ENCODE data around the gene DHRSX. TPM values are rescaled to one million over a fixed set of nuclear protein-coding genes. Genes with fewer than 3 reads are reported as not detected.

Gene DHRSX
- total and polyA plus RNA-seq, 2 of the 13 experiments (the other 11 are each of a cell fraction or from before 2014, with no cell fraction given): 15.5 to 24.3 TPM

DNA sequence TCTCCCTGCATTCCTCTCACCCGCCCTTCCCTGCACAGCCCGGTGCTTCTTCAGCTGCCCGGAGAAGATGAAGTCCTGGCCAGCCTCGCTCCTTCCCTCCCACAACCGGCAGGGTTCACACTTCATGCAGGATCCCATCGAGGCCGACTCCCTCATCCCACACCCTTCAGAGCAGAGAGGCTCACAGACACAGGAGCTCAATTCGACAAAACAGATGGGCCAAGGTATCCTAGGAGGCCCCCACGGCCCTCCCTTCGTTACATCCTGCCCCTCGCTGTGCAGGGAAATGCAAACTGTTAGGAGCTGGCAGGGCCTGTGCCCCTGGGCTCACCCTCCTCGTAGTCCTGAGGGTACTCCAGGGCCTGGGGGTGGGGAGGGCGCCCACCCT is 238.1 kb downstream of the DHRSX start:
- POLR2A ChIA-PET: no interaction called here
- no peaks in the 10 kb centered on the region for H3K27me3 ChIP-seq (ENCODE audit: control insufficient read depth in 1 of 2, insufficient read depth in 2 of 2, low read length in 2 of 2)

DNA sequence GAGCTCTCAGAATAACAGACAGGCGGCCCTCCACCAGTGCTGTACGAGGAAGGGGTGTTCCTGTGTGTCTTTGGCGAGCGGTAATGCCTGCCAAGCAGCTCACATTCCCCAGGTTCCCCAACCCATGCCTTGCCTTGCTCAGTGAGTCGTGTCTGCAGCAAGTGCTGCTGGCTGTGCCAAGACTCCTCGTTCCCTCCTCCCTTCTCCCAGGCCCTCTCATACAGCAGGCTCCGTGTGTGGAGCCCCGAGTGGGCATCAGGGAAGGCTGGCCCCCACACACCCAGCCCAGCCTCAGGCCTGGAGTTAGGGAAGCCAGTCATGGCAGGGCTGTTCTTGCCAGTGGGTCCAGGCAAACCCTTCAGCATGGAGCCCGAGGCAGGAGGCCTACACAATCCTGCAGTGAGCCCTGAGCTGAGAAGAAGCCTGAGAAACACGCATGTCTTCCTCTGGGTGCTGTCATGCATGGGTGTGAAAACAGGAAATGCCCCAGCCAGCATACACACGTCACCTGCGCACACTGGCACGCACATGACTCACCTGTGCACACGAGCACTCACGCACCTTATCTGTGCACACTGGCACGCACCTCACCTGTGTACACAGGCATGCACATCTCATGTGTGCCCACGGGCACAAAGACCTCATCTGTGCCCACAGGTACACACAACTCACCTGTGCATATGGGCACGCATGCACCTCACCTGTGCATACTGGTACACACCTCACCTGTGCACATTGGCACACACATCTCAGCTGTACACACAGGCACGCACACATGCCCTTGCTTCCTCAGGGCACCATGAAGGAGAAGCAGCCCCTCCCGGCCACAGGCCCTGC is 238.7 kb downstream of the DHRSX start:
- H2AFZ ChIP-seq (ENCODE audit: low read length): no peak overlapping the region
- ChIA-PET POLR2A (no interaction called here), CTCF (ENCODE audit: low intra/inter-chr PET ratio, low total read pairs) (no interaction called here)
- no peak overlapping the region for H3K9ac ChIP-seq (ENCODE audit: insufficient read depth, low read depth, low read length)
- no TSS peak for BruUV-seq (replicated peaks)
- H3K9me3 ChIP-seq (ENCODE audit: low read length): no peaks in the 10 kb centered on the region
- H4K20me1 ChIP-seq (ENCODE audit: insufficient read depth, low read length): no peaks in the 10 kb centered on the region
- no peaks in the 10 kb centered on the region for H3K27me3 ChIP-seq (ENCODE audit: control insufficient read depth in 1 of 2, insufficient read depth in 2 of 2, low read length in 2 of 2)
- no peaks in the 10 kb centered on the region for H3K4me1 ChIP-seq (ENCODE audit: insufficient read depth, low read length)
- in situ Hi-C loops (cut with HindIII; ENCODE audit: extremely low pct_ligation_motif_present, low pct_unique_long_range_greater_than_20kb) (no loop called here), intact Hi-C loops (cut with micrococcal nuclease; ENCODE audit: unreplicated experiment) (no loop called here)
- ATAC-seq (peak; percentile 24; the same call in 1 of the 3 replicates), FAIRE-seq (no peak), DNase-seq (ENCODE audit: low spot score) (no peak)
- no peaks in the 10 kb centered on the region for H3K79me2 ChIP-seq (ENCODE audit: insufficient read depth, low read length)
- H3K27ac ChIP-seq (ENCODE audit: extremely low read length, insufficient read depth, low read length): no peak overlapping the region
- no peak overlapping the region for H3K4me3 ChIP-seq (replicated peaks in 1 of 3; ENCODE audit: insufficient read depth in 1 of 3, low read depth in 2 of 3, low read length in 3 of 3)
- no peak overlapping the region for H3K4me2 ChIP-seq (ENCODE audit: low read depth, low read length)
- 94% methylated on average over 12 of the region's 20 CpGs for WGBS (ENCODE audit: low lambda C conversion rate)
- H3K36me3 ChIP-seq (replicated peaks in 1 of 2; ENCODE audit: control insufficient read depth in 1 of 2, insufficient read depth in 2 of 2, low read length in 2 of 2): peaks cover 2 to 9% of the 10 kb centered on the region in 2 experiments; a peak in 3 of 5 replicates
- TF ChIP-seq MXD4 (CRISPR knock-in tag; IDR thresholded peaks at IDR 0.05) (no peak), ZNF33A (CRISPR knock-in tag; IDR thresholded peaks at IDR 0.05; ENCODE audit: borderline replicate concordance) (no peak), SRSF1 (optimal IDR thresholded peaks at IDR 0.05; ENCODE audit: low read depth, low read length) (no peak), TBL1XR1 (IDR thresholded peaks at IDR 0.05; ENCODE audit: borderline replicate concordance, low read length, partially characterized antibody) (no peak), RBM22 (optimal IDR thresholded peaks at IDR 0.05; ENCODE audit: low read length) (no peak)
- TF ChIP-seq, protein P1, sequence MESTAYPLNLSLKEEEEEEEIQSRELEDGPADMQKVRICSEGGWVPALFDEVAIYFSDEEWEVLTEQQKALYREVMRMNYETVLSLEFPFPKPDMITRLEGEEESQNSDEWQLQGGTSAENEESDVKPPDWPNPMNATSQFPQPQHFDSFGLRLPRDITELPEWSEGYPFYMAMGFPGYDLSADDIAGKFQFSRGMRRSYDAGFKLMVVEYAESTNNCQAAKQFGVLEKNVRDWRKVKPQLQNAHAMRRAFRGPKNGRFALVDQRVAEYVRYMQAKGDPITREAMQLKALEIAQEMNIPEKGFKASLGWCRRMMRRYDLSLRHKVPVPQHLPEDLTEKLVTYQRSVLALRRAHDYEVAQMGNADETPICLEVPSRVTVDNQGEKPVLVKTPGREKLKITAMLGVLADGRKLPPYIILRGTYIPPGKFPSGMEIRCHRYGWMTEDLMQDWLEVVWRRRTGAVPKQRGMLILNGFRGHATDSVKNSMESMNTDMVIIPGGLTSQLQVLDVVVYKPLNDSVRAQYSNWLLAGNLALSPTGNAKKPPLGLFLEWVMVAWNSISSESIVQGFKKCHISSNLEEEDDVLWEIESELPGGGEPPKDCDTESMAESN (CRISPR knock-in tag; conservative IDR thresholded peaks at IDR 0.05): no peak
- TF ChIP-seq, protein P2, sequence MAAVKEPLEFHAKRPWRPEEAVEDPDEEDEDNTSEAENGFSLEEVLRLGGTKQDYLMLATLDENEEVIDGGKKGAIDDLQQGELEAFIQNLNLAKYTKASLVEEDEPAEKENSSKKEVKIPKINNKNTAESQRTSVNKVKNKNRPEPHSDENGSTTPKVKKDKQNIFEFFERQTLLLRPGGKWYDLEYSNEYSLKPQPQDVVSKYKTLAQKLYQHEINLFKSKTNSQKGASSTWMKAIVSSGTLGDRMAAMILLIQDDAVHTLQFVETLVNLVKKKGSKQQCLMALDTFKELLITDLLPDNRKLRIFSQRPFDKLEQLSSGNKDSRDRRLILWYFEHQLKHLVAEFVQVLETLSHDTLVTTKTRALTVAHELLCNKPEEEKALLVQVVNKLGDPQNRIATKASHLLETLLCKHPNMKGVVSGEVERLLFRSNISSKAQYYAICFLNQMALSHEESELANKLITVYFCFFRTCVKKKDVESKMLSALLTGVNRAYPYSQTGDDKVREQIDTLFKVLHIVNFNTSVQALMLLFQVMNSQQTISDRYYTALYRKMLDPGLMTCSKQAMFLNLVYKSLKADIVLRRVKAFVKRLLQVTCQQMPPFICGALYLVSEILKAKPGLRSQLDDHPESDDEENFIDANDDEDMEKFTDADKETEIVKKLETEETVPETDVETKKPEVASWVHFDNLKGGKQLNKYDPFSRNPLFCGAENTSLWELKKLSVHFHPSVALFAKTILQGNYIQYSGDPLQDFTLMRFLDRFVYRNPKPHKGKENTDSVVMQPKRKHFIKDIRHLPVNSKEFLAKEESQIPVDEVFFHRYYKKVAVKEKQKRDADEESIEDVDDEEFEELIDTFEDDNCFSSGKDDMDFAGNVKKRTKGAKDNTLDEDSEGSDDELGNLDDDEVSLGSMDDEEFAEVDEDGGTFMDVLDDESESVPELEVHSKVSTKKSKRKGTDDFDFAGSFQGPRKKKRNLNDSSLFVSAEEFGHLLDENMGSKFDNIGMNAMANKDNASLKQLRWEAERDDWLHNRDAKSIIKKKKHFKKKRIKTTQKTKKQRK (IDR thresholded peaks at IDR 0.05; ENCODE audit: low read length): no peak

More for the DNA sequence above, 238.1 kb downstream of the DHRSX start:
- no peak overlapping the region for H3K4me2 ChIP-seq (ENCODE audit: low read depth, low read length)
- H3K79me2 ChIP-seq (ENCODE audit: insufficient read depth, low read length): no peaks in the 10 kb centered on the region
- DNase-seq (ENCODE audit: low spot score): no peak
- CTCF ChIA-PET (ENCODE audit: low intra/inter-chr PET ratio, low total read pairs): no interaction called here
- no peaks in the 10 kb centered on the region for H4K20me1 ChIP-seq (ENCODE audit: insufficient read depth, low read length)
- BruUV-seq (replicated peaks): no TSS peak
- peaks cover 2 to 9% of the 10 kb centered on the region in 2 experiments; a peak in 3 of 5 replicates for H3K36me3 ChIP-seq (replicated peaks in 1 of 2; ENCODE audit: control insufficient read depth in 1 of 2, insufficient read depth in 2 of 2, low read length in 2 of 2)
- ATAC-seq: peak; percentile 40
- H3K4me1 ChIP-seq (ENCODE audit: insufficient read depth, low read length): no peaks in the 10 kb centered on the region
- WGBS (ENCODE audit: low lambda C conversion rate): 91% methylated on average over 7 of the region's 13 CpGs
- TF ChIP-seq, protein P3, sequence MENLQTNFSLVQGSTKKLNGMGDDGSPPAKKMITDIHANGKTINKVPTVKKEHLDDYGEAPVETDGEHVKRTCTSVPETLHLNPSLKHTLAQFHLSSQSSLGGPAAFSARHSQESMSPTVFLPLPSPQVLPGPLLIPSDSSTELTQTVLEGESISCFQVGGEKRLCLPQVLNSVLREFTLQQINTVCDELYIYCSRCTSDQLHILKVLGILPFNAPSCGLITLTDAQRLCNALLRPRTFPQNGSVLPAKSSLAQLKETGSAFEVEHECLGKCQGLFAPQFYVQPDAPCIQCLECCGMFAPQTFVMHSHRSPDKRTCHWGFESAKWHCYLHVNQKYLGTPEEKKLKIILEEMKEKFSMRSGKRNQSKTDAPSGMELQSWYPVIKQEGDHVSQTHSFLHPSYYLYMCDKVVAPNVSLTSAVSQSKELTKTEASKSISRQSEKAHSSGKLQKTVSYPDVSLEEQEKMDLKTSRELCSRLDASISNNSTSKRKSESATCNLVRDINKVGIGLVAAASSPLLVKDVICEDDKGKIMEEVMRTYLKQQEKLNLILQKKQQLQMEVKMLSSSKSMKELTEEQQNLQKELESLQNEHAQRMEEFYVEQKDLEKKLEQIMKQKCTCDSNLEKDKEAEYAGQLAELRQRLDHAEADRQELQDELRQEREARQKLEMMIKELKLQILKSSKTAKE (CRISPR knock-in tag; IDR thresholded peaks at IDR 0.05; ENCODE audit: borderline replicate concordance): no peak
- H3K9ac ChIP-seq (ENCODE audit: insufficient read depth, low read depth, low read length): no peak overlapping the region
- no peak for FAIRE-seq
- no peak overlapping the region for H3K27ac ChIP-seq (ENCODE audit: extremely low read length, insufficient read depth, low read length)
- no peak overlapping the region for H3K4me3 ChIP-seq (replicated peaks in 1 of 3; ENCODE audit: insufficient read depth in 1 of 3, low read depth in 2 of 3, low read length in 3 of 3)
- intact Hi-C loops (cut with micrococcal nuclease; ENCODE audit: unreplicated experiment) (no loop called here), in situ Hi-C loops (cut with HindIII; ENCODE audit: extremely low pct_ligation_motif_present, low pct_unique_long_range_greater_than_20kb) (no loop called here)
- no peak overlapping the region for H2AFZ ChIP-seq (ENCODE audit: low read length)
- no peaks in the 10 kb centered on the region for H3K9me3 ChIP-seq (ENCODE audit: low read length)

Data from HepG2 (cell line).